Activated T-helper 17 cell treated with anti-CD3 and anti-CD28 coated beads, Interleukin-2, amount 50 U/mL, for 72 hours (primary cell): ENCODE measurements around the gene FAM83E. TPM values are rescaled to one million over a fixed set of nuclear protein-coding genes. Genes with fewer than 3 reads are reported as not detected.
A peak's percentile ranks its signal among the peaks of the same experiment; 100 is the strongest.

ENCODE experiments used
- ATAC-seq: fragments of 150-1000 bp; cut with Tn5 transposase; replicated peaks from 2 replicates; pipeline ENCODE4 v1.10.0; 2021; ENCODE audit warnings: mild to moderate bottlenecking, moderate library complexity
- H3K27ac Mint-ChIP-seq: one replicate; pipeline ENCODE4 v1.8.0; 2022; ENCODE audit warnings: mixed read lengths
- H3K27me3 Mint-ChIP-seq: one replicate; pipeline ENCODE4 v1.8.0; 2022; ENCODE audit warnings: mixed read lengths
- H3K36me3 Mint-ChIP-seq: one replicate; pipeline ENCODE4 v1.8.0; 2022; ENCODE audit warnings: low read depth, mild to moderate bottlenecking, mixed read lengths
- H3K4me1 Mint-ChIP-seq: one replicate; pipeline ENCODE4 v1.8.0; 2022; ENCODE audit warnings: mixed read lengths
- H3K4me3 Mint-ChIP-seq: one replicate; pipeline ENCODE4 v1.8.0; 2022; ENCODE audit warnings: mild to moderate bottlenecking, mixed read lengths
- H3K9me3 Mint-ChIP-seq: one replicate; pipeline ENCODE4 v1.8.0; 2022; ENCODE audit warnings: mixed read lengths
- total RNA-seq, 2 donors: library from RNA; stranded (reverse); gene quantifications; one replicate each; pipeline ENCODE4 v1.2.3, GENCODE V29; 2022

Gene FAM83E
- total RNA-seq, 2 donors from 2014 or later, result 4.6 to 8.6 TPM

DNA sequence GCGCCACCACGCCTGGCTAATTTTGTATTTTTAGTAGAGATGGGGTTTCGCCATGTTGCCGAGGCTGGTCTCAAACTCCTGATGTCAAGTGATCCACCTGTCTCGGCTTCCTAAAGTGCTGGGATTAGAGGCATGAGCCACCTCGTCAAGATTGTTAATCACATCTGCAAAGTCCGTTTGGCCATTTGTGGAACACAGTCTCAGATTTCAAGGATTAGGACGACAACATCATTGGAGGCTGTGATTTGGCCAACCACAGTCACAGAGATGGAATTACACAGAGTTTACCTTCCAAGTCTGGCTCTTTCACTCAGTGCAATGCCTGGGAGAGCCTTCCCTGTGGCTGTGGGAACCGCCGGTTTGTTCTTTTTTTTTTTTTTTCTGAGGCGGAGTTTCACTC lies 45.1 kb downstream of the FAM83E start:
- ATAC-seq, result no peak
- H3K36me3 Mint-ChIP-seq, result no peaks in the 10 kb centered on the region
- H3K27ac Mint-ChIP-seq, result no peak overlapping the region
- H3K4me3 Mint-ChIP-seq, result no peak overlapping the region
- H3K4me1 Mint-ChIP-seq, result no peaks in the 10 kb centered on the region
- no peaks in the 10 kb centered on the region for H3K9me3 Mint-ChIP-seq
- H3K27me3 Mint-ChIP-seq, result no peaks in the 10 kb centered on the region

DNA sequence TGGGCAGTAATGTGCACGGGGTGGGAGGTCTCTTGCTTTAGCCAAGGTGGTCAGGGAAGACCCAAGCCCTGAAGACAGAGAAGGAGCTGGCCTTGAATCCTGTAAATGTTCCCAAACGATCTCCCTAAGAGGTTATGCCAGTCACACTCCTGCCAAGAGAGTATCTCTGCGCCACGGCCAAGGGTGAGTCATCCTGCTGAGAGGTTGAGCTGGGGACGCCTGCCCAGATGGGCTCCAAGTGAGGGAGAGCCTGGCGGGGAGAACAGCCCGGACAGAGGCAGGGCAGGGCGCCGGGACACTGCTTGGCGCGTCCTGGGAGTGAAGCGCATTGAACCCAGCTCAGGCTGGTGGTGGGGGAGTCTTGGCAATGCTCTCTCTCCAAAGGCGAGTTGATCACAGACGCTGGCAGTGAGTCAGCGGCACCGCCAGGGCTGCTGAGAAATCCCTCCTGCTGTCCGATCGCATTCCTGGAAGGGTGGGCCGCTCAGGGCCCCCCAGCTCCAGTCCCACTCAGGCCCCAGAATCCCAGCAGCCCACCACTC lies 46.5 kb downstream of the FAM83E start:
- no peaks in the 10 kb centered on the region for H3K36me3 Mint-ChIP-seq
- H3K4me3 Mint-ChIP-seq, result no peak overlapping the region
- ATAC-seq, result peak; percentile 49
- no peaks in the 10 kb centered on the region for H3K27me3 Mint-ChIP-seq
- no peaks in the 10 kb centered on the region for H3K9me3 Mint-ChIP-seq
- no peaks in the 10 kb centered on the region for H3K4me1 Mint-ChIP-seq
- no peak overlapping the region for H3K27ac Mint-ChIP-seq

DNA sequence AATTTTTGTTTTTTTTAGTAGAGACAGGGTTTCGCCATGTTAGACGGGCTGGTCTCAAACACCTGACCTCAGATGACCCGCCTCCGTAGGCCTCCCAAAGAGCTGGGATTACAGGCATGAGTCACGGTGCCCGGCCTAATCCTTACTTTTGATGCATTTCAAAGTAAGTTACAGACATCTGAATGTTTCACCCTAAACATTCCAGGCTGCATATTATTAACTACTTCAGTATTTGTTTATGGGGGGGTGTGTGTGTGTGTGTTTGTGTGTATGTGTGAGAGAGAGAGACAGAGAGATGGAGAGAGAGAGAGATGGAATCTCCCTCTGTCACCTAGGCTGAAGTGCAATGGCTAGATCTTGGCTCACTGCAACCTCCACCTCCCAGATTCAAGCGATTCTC lies 49.8 kb downstream of the FAM83E start:
- Mint-ChIP-seq H3K4me3 (no peak overlapping the region), H3K36me3 (no peaks in the 10 kb centered on the region), H3K27me3 (no peaks in the 10 kb centered on the region), H3K9me3 (no peaks in the 10 kb centered on the region), H3K4me1 (no peaks in the 10 kb centered on the region), H3K27ac (no peak overlapping the region)
- no peak for ATAC-seq

Other genes with a start within 250 kb of the FAM83E start
- gene KDELR1, start 223.5 kb downstream of the FAM83E start, total RNA-seq, result 10 to 100 TPM; 73.8 to 97.0 TPM
- 1 to 10 TPM in 1 of 2 donors, under 1 TPM in 1; 0.28 to 1.2 TPM for gene GRIN2D, start 221.4 kb downstream of the FAM83E start, total RNA-seq
- 10 to 100 TPM; 34.9 to 72.9 TPM for gene GRWD1, start 169.1 kb downstream of the FAM83E start, total RNA-seq
- 1 to 10 TPM; 1.7 to 2.1 TPM for gene KCNJ14, start 159.5 kb downstream of the FAM83E start, total RNA-seq
- gene CYTH2, start 145.7 kb downstream of the FAM83E start, total RNA-seq, result 10 to 100 TPM; 30.6 to 35.4 TPM
- 1 to 10 TPM; 3.8 to 5.9 TPM for gene LMTK3, start 103.2 kb downstream of the FAM83E start, total RNA-seq
- gene SULT2B1, start 62.9 kb downstream of the FAM83E start, total RNA-seq, result not detected
- not detected for gene SPACA4, start 8.3 kb downstream of the FAM83E start, total RNA-seq
- gene RPL18, start 4.1 kb upstream of the FAM83E start, total RNA-seq, result 1,000 to 10,000 TPM; 1,785 to 2,369 TPM
- gene SPHK2, start 4.4 kb upstream of the FAM83E start, total RNA-seq, result 10 to 100 TPM; 31.3 to 49.3 TPM
- 1 to 10 TPM; 5.3 to 9.3 TPM for gene DBP, start 22.3 kb upstream of the FAM83E start, total RNA-seq
- gene CA11, start 31.1 kb upstream of the FAM83E start, total RNA-seq, result 10 to 100 TPM in 1 of 2 donors, 1 to 10 TPM in 1; 6.1 to 16.4 TPM
- gene NTN5, start 57.9 kb upstream of the FAM83E start, total RNA-seq, result 1 to 10 TPM in 1 of 2 donors, under 1 TPM in 1; 0.65 to 2.9 TPM
- not detected for gene FUT2, start 80.9 kb upstream of the FAM83E start, total RNA-seq
- gene MAMSTR, start 104.6 kb upstream of the FAM83E start, total RNA-seq, result 1 to 10 TPM; 1.1 to 1.7 TPM
- gene RASIP1, start 125.5 kb upstream of the FAM83E start, total RNA-seq, result under 1 TPM; 0.19 to 0.67 TPM
- gene IZUMO1, start 131.8 kb upstream of the FAM83E start, total RNA-seq, result not detected
- gene FUT1, start 137.6 kb upstream of the FAM83E start, total RNA-seq, result under 1 TPM; 0.30 to 0.40 TPM
- gene FGF21, start 140.4 kb upstream of the FAM83E start, total RNA-seq, result not detected
- gene BCAT2, start 196.0 kb upstream of the FAM83E start, total RNA-seq, result 10 to 100 TPM; 39.7 to 54.3 TPM
- 1 to 10 TPM in 1 of 2 donors, not detected in 1; 1.6 TPM for gene HSD17B14, start 221.4 kb upstream of the FAM83E start, total RNA-seq